HepG2 (cell line): ENCODE data around the gene PRTN3. TPM values are rescaled to one million over a fixed set of nuclear protein-coding genes. Genes with fewer than 3 reads are reported as not detected.

Experiments
- BRD4 ChIP-seq: sonication (generic); formaldehyde crosslinking; IDR thresholded peaks from 2 replicates; pipeline ENCODE4 v1.4.0; 2020; ENCODE audit warnings: missing genetic modification reagents
- HNRNPL ChIP-seq: fragments of 200-400 bp; formaldehyde crosslinking; IDR thresholded peaks from 2 replicates; pipeline ENCODE4 v1.6.1; 2017; ENCODE audit warnings: mild to moderate bottlenecking, low read depth, low read length
- HOXA3 ChIP-seq: sonication (generic); formaldehyde crosslinking; IDR thresholded peaks from 2 replicates; pipeline ENCODE4 v1.5.0; 2020; ENCODE audit warnings: missing genetic modification reagents
- HOXA5 ChIP-seq: sonication (generic); formaldehyde crosslinking; IDR thresholded peaks from 2 replicates; pipeline ENCODE4 v1.4.0; 2020; ENCODE audit warnings: missing genetic modification reagents
- JDP2 ChIP-seq: sonication (generic); formaldehyde crosslinking; IDR thresholded peaks from 2 replicates; pipeline ENCODE4 v1.8.1; 2022; ENCODE audit warnings: missing genetic modification reagents, borderline replicate concordance
- MED1 ChIP-seq: sonication (generic); formaldehyde crosslinking; IDR thresholded peaks from 2 replicates; pipeline ENCODE4 v1.4.0; 2020; ENCODE audit warnings: missing genetic modification reagents
- NR1H2 ChIP-seq: sonication (generic); formaldehyde crosslinking; IDR thresholded peaks from 2 replicates; pipeline ENCODE4 v1.8.1; 2022; ENCODE audit warnings: low read depth, missing genetic modification reagents, borderline replicate concordance
- ZFP90 ChIP-seq: sonication (generic); formaldehyde crosslinking; IDR thresholded peaks from 2 replicates; pipeline ENCODE4 v1.8.0; 2022; ENCODE audit warnings: missing genetic modification reagents, mild to moderate bottlenecking, inconsistent platforms, borderline replicate concordance
- ZNF256 ChIP-seq: sonication (generic); formaldehyde crosslinking; conservative IDR thresholded peaks from 2 replicates; pipeline ENCODE4 v1.4.0; 2020; ENCODE audit warnings: missing genetic modification reagents
- ZNF775 ChIP-seq: sonication (generic); formaldehyde crosslinking; IDR thresholded peaks from 2 replicates; pipeline ENCODE4 v1.4.0; 2020; ENCODE audit warnings: missing genetic modification reagents, mild to moderate bottlenecking, moderate library complexity, borderline replicate concordance
- ZNF891 ChIP-seq: sonication (generic); formaldehyde crosslinking; IDR thresholded peaks from 2 replicates; pipeline ENCODE4 v1.5.0; 2020; ENCODE audit warnings: mild to moderate bottlenecking, missing genetic modification reagents
- ZSCAN29 ChIP-seq: sonication (generic); formaldehyde crosslinking; conservative IDR thresholded peaks from 2 replicates; pipeline ENCODE4 v1.4.0; 2020; ENCODE audit warnings: mild to moderate bottlenecking, missing genetic modification reagents
- polyA plus RNA-seq, 8 experiments: library from polyadenylated mRNA; depleted of rRNA in 3 of 8; stranded (reverse) in 7 of 8; unstranded in 1 of 8; fragments of >200 nt; fragmentation: Illumina TruSeq in 4 of 8; extraction: Trizol in 4 of 8; gene quantifications; 2 replicates each; pipeline versions ENCODE4 v1.2.1 to v1.2.3, GENCODE V29; 2011 to 2016; ENCODE audit warnings: low read depth in 4 of 8, missing spikeins in 1 of 8, mixed read lengths in 1 of 8; ENCODE audit not compliant: insufficient read depth in 1 of 8
- total RNA-seq, 5 experiments: library from RNA; depleted of rRNA; stranded (reverse); fragments of >200 nt; fragmentation: Illumina TruSeq; extraction: Trizol; gene quantifications; 2 replicates each; pipeline ENCODE4 v1.2.3, GENCODE V29; 2016; ENCODE audit warnings: low read depth in 1 of 5
- TF ChIP-seq, protein P1 (sequence below): sonication (generic); formaldehyde crosslinking; IDR thresholded peaks from 2 replicates; pipeline ENCODE4 v1.4.0; 2020; ENCODE audit warnings: missing genetic modification reagents, borderline replicate concordance
- TF ChIP-seq, protein P2 (sequence below), 2 experiments: sonication (generic) in 1 of 2; formaldehyde crosslinking in 1 of 2; IDR thresholded peaks; 2 replicates each; pipeline versions ENCODE4 v1.4.0 to v1.6.1; 2018 to 2020; ENCODE audit warnings: missing genetic modification reagents in 2 of 2, borderline replicate concordance in 1 of 2, low read depth in 1 of 2, mild to moderate bottlenecking in 1 of 2, missing biosample characterization in 1 of 2
- TF ChIP-seq, protein P3 (sequence below): sonication (generic); formaldehyde crosslinking; IDR thresholded peaks from 2 replicates; pipeline ENCODE4 v1.9.0; 2022; ENCODE audit warnings: missing genetic modification reagents, mild to moderate bottlenecking, borderline replicate concordance
- TF ChIP-seq, protein P4 (sequence below): sonication (generic); formaldehyde crosslinking; conservative IDR thresholded peaks from 2 replicates; pipeline ENCODE4 v1.8.1; 2023; ENCODE audit warnings: missing genetic modification reagents
- TF ChIP-seq, protein P5 (sequence below): sonication (generic); formaldehyde crosslinking; IDR thresholded peaks from 2 replicates; pipeline ENCODE4 v1.4.0; 2020; ENCODE audit warnings: mild to moderate bottlenecking, missing genetic modification reagents
- TF ChIP-seq, protein P6 (sequence below): sonication (generic); formaldehyde crosslinking; IDR thresholded peaks from 2 replicates; pipeline ENCODE4 v1.5.0; 2020; ENCODE audit warnings: missing genetic modification reagents

The PRTN3 gene
- total and polyA plus RNA-seq, 2 of the 13 experiments (the other 11 are each of a cell fraction or from before 2014, with no cell fraction given): not detected

DNA sequence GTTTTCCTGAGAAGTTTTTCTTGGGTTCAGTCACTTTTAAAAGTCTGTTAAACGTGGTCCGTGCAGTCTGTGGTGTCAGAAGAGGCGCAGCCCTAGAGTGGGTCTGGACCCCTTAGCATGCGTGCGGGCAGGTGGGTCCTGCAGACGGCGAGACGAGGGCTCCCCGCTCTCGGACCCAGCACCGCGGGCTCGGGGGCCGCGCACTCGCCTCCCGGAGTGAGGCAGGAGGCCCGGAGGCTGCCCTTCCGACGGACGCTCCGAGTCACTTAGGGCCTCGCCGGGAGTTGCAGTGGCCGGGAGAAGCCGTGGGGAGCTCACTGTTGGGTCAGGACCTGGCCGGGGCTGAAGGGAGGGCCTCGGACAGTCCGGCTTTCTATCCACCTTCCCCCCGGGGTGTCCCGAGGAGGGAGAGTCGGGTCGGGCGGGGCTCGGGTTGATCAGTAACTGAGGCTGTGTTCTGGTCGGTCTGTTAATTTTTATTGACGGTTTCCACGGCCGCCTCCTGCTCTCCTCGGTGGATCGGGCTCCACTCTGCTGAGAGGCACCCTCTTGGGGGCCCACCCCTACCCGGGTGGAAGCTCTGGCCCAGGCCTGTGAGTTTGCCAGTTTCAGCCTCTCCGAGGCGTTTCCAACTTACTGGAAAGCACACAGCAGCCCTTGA lies 42.3 kb upstream of the PRTN3 start (continued):
- TF ChIP-seq, protein P1, sequence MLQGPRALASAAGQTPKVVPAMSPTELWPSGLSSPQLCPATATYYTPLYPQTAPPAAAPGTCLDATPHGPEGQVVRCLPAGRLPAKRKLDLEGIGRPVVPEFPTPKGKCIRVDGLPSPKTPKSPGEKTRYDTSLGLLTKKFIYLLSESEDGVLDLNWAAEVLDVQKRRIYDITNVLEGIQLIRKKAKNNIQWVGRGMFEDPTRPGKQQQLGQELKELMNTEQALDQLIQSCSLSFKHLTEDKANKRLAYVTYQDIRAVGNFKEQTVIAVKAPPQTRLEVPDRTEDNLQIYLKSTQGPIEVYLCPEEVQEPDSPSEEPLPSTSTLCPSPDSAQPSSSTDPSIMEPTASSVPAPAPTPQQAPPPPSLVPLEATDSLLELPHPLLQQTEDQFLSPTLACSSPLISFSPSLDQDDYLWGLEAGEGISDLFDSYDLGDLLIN (CRISPR knock-in tag): 0 out of 2 replicates have a peak, but pooled peaks have one; percentile 48
- TF ChIP-seq, protein P2, sequence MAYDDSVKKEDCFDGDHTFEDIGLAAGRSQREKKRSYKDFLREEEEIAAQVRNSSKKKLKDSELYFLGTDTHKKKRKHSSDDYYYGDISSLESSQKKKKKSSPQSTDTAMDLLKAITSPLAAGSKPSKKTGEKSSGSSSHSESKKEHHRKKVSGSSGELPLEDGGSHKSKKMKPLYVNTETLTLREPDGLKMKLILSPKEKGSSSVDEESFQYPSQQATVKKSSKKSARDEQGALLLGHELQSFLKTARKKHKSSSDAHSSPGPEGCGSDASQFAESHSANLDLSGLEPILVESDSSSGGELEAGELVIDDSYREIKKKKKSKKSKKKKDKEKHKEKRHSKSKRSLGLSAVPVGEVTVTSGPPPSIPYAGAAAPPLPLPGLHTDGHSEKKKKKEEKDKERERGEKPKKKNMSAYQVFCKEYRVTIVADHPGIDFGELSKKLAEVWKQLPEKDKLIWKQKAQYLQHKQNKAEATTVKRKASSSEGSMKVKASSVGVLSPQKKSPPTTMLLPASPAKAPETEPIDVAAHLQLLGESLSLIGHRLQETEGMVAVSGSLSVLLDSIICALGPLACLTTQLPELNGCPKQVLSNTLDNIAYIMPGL (CRISPR knock-in tag; IDR thresholded peaks at IDR 0.05; ENCODE audit: borderline replicate concordance in 1 of 2, low read depth in 1 of 2): peak in 1 of 2 experiments; percentile 7; a peak in 1 of 4 replicates
- 0 out of 2 replicates have a peak, but pooled peaks have one; percentile 36 for TF ChIP-seq HOXA5 (CRISPR knock-in tag)
- no peak for TF ChIP-seq ZNF775
- TF ChIP-seq MED1 (CRISPR knock-in tag): peak; percentile 17; the same call in 1 of the 2 replicates
- 0 out of 2 replicates have a peak, but pooled peaks have one; percentile 46 for TF ChIP-seq BRD4 (CRISPR knock-in tag)
- TF ChIP-seq HNRNPL: 0 out of 2 replicates have a peak, but pooled peaks have one; percentile 42
- TF ChIP-seq NR1H2 (CRISPR knock-in tag): 0 out of 2 replicates have a peak, but pooled peaks have one; percentile 11
- no peak for TF ChIP-seq ZSCAN29
- 0 out of 2 replicates have a peak, but pooled peaks have one; percentile 32 for TF ChIP-seq ZNF891 (CRISPR knock-in tag)
- TF ChIP-seq JDP2 (CRISPR knock-in tag): no peak
- TF ChIP-seq, protein P3, sequence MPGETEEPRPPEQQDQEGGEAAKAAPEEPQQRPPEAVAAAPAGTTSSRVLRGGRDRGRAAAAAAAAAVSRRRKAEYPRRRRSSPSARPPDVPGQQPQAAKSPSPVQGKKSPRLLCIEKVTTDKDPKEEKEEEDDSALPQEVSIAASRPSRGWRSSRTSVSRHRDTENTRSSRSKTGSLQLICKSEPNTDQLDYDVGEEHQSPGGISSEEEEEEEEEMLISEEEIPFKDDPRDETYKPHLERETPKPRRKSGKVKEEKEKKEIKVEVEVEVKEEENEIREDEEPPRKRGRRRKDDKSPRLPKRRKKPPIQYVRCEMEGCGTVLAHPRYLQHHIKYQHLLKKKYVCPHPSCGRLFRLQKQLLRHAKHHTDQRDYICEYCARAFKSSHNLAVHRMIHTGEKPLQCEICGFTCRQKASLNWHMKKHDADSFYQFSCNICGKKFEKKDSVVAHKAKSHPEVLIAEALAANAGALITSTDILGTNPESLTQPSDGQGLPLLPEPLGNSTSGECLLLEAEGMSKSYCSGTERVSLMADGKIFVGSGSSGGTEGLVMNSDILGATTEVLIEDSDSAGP (CRISPR knock-in tag): peak; percentile 29
- TF ChIP-seq, protein P4, sequence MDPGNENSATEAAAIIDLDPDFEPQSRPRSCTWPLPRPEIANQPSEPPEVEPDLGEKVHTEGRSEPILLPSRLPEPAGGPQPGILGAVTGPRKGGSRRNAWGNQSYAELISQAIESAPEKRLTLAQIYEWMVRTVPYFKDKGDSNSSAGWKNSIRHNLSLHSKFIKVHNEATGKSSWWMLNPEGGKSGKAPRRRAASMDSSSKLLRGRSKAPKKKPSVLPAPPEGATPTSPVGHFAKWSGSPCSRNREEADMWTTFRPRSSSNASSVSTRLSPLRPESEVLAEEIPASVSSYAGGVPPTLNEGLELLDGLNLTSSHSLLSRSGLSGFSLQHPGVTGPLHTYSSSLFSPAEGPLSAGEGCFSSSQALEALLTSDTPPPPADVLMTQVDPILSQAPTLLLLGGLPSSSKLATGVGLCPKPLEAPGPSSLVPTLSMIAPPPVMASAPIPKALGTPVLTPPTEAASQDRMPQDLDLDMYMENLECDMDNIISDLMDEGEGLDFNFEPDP: 0 out of 2 replicates have a peak, but pooled peaks have one; percentile 59
- TF ChIP-seq, protein P5, sequence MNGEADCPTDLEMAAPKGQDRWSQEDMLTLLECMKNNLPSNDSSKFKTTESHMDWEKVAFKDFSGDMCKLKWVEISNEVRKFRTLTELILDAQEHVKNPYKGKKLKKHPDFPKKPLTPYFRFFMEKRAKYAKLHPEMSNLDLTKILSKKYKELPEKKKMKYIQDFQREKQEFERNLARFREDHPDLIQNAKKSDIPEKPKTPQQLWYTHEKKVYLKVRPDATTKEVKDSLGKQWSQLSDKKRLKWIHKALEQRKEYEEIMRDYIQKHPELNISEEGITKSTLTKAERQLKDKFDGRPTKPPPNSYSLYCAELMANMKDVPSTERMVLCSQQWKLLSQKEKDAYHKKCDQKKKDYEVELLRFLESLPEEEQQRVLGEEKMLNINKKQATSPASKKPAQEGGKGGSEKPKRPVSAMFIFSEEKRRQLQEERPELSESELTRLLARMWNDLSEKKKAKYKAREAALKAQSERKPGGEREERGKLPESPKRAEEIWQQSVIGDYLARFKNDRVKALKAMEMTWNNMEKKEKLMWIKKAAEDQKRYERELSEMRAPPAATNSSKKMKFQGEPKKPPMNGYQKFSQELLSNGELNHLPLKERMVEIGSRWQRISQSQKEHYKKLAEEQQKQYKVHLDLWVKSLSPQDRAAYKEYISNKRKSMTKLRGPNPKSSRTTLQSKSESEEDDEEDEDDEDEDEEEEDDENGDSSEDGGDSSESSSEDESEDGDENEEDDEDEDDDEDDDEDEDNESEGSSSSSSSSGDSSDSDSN (CRISPR knock-in tag): peak; percentile 59
- TF ChIP-seq ZFP90 (CRISPR knock-in tag): 0 out of 2 replicates have a peak, but pooled peaks have one; percentile 17
- 0 out of 2 replicates have a peak, but pooled peaks have one; percentile 36 for TF ChIP-seq ZNF256 (CRISPR knock-in tag)
- TF ChIP-seq, protein P6, sequence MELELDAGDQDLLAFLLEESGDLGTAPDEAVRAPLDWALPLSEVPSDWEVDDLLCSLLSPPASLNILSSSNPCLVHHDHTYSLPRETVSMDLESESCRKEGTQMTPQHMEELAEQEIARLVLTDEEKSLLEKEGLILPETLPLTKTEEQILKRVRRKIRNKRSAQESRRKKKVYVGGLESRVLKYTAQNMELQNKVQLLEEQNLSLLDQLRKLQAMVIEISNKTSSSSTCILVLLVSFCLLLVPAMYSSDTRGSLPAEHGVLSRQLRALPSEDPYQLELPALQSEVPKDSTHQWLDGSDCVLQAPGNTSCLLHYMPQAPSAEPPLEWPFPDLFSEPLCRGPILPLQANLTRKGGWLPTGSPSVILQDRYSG (CRISPR knock-in tag): no peak
- 0 out of 2 replicates have a peak, but pooled peaks have one; percentile 30 for TF ChIP-seq HOXA3 (CRISPR knock-in tag)
